ENCODE measurements around the gene AUTS2. TPM values are rescaled to one million over a fixed set of nuclear protein-coding genes. Genes with fewer than 3 reads are reported as not detected.

The AUTS2 gene
- total and polyA plus RNA-seq, 10 of the 15 experiments (the other 5 are each of a cell fraction or from before 2014, with no cell fraction given) = 6.4 to 55.6 (median 21.6) TPM

DNA sequence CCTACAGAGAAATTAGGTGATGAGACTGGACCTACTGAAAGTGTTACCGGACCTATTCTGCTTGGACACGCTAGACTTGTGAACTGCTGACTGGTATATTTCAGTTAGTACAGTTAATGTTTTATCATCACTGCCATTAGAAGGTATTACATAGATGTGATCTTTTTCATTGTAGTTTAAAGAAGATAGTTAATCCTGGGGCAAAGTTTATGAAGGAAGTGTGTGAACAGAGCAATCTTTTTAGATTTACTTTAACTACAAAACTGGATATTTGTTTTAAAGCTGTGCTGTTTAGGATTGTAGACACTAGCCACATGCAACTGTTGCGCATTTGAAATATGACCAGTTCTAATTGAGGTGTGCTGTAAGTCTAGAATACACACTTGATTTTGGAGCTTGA is 446.7 kb downstream of the AUTS2 start:
- Histone ChIP-seq H3K27ac (ENCODE audit: control insufficient read depth, insufficient read depth) (no peak overlapping the region), H3K9ac (ENCODE audit: control insufficient read depth, insufficient read depth, low read length) (no peak overlapping the region), H3K79me2 (ENCODE audit: control insufficient read depth, insufficient read depth, low read length) (no peaks in the 10 kb centered on the region), H3K36me3 (ENCODE audit: control insufficient read depth in 2 of 2, insufficient read depth in 2 of 2, low read length in 1 of 2) (no peaks in the 10 kb centered on the region), H4K20me1 (ENCODE audit: control insufficient read depth, insufficient read depth) (no peaks in the 10 kb centered on the region), H3K4me2 (ENCODE audit: control insufficient read depth, insufficient read depth) (no peak overlapping the region), H3K4me1 (ENCODE audit: control insufficient read depth, insufficient read depth, low read length) (no peaks in the 10 kb centered on the region), H2AFZ (ENCODE audit: control insufficient read depth, low read depth, low read length) (no peak overlapping the region), H3K4me3 (no peak overlapping the region), H3K9me3 (replicated peaks; ENCODE audit: control insufficient read depth, insufficient read depth, low read length) (no peaks in the 10 kb centered on the region), H3K27me3 (replicated peaks in 1 of 2; ENCODE audit: control insufficient read depth in 2 of 2, insufficient read depth in 2 of 2, low read length in 1 of 2) (no peaks in the 10 kb centered on the region)
- intact Hi-C loops (cut with micrococcal nuclease; ENCODE audit: unreplicated experiment) (loop anchor here (5.0 to 10.0 kb wide), 3 partner anchors 117 to 652 kb away; no protein-coding TSS in a partner anchor), in situ Hi-C loops (cut with MboI) (no loop called here)
- ATAC-seq (no peak), DNase-seq (ENCODE audit: low read depth, low spot score) (no peak), FAIRE-seq (no peak)
- TF ChIP-seq CBFB (IDR thresholded peaks at IDR 0.05; ENCODE audit: low read depth) = no peak
- TF ChIP-seq CREM (IDR thresholded peaks at IDR 0.05; ENCODE audit: low read depth) = no peak
- no peak for TF ChIP-seq NFIC (IDR thresholded peaks at IDR 0.05; ENCODE audit: low read depth, low read length)
- no peak for TF ChIP-seq NRF1 (conservative IDR thresholded peaks at IDR 0.05; ENCODE audit: low read depth, low read length)
- TF ChIP-seq MXI1 (IDR thresholded peaks at IDR 0.05; ENCODE audit: low read depth, low read length) = no peak
- TF ChIP-seq SIN3A (IDR thresholded peaks at IDR 0.05; ENCODE audit: low read depth, low read length) = no peak
- TF ChIP-seq POU2F2 (IDR thresholded peaks at IDR 0.05; ENCODE audit: borderline replicate concordance, low read depth, low read length) = no peak
- no peak for TF ChIP-seq SIX5 (IDR thresholded peaks at IDR 0.05; ENCODE audit: low read depth, low read length, severe bottlenecking)
- TF ChIP-seq BRCA1 (IDR thresholded peaks at IDR 0.05; ENCODE audit: low read depth, low read length) = no peak
- TF ChIP-seq, protein P1, sequence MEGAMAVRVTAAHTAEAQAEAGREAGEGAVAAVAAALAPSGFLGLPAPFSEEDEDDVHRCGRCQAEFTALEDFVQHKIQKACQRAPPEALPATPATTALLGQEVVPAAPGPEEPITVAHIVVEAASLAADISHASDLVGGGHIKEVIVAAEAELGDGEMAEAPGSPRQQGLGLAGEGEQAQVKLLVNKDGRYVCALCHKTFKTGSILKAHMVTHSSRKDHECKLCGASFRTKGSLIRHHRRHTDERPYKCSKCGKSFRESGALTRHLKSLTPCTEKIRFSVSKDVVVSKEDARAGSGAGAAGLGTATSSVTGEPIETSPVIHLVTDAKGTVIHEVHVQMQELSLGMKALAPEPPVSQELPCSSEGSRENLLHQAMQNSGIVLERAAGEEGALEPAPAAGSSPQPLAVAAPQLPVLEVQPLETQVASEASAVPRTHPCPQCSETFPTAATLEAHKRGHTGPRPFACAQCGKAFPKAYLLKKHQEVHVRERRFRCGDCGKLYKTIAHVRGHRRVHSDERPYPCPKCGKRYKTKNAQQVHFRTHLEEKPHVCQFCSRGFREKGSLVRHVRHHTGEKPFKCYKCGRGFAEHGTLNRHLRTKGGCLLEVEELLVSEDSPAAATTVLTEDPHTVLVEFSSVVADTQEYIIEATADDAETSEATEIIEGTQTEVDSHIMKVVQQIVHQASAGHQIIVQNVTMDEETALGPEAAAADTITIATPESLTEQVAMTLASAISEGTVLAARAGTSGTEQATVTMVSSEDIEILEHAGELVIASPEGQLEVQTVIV (IDR thresholded peaks at IDR 0.05; ENCODE audit: borderline replicate concordance, partially characterized antibody) = no peak
- TF ChIP-seq, protein P2, sequence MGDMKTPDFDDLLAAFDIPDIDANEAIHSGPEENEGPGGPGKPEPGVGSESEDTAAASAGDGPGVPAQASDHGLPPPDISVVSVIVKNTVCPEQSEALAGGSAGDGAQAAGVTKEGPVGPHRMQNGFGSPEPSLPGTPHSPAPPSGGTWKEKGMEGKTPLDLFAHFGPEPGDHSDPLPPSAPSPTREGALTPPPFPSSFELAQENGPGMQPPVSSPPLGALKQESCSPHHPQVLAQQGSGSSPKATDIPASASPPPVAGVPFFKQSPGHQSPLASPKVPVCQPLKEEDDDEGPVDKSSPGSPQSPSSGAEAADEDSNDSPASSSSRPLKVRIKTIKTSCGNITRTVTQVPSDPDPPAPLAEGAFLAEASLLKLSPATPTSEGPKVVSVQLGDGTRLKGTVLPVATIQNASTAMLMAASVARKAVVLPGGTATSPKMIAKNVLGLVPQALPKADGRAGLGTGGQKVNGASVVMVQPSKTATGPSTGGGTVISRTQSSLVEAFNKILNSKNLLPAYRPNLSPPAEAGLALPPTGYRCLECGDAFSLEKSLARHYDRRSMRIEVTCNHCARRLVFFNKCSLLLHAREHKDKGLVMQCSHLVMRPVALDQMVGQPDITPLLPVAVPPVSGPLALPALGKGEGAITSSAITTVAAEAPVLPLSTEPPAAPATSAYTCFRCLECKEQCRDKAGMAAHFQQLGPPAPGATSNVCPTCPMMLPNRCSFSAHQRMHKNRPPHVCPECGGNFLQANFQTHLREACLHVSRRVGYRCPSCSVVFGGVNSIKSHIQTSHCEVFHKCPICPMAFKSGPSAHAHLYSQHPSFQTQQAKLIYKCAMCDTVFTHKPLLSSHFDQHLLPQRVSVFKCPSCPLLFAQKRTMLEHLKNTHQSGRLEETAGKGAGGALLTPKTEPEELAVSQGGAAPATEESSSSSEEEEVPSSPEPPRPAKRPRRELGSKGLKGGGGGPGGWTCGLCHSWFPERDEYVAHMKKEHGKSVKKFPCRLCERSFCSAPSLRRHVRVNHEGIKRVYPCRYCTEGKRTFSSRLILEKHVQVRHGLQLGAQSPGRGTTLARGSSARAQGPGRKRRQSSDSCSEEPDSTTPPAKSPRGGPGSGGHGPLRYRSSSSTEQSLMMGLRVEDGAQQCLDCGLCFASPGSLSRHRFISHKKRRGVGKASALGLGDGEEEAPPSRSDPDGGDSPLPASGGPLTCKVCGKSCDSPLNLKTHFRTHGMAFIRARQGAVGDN (IDR thresholded peaks at IDR 0.05) = no peak
- no peak for TF ChIP-seq NFXL1 (IDR thresholded peaks at IDR 0.05; ENCODE audit: borderline replicate concordance)
- no peak for TF ChIP-seq IKZF1 (conservative IDR thresholded peaks at IDR 0.05)
- TF ChIP-seq, protein P3, sequence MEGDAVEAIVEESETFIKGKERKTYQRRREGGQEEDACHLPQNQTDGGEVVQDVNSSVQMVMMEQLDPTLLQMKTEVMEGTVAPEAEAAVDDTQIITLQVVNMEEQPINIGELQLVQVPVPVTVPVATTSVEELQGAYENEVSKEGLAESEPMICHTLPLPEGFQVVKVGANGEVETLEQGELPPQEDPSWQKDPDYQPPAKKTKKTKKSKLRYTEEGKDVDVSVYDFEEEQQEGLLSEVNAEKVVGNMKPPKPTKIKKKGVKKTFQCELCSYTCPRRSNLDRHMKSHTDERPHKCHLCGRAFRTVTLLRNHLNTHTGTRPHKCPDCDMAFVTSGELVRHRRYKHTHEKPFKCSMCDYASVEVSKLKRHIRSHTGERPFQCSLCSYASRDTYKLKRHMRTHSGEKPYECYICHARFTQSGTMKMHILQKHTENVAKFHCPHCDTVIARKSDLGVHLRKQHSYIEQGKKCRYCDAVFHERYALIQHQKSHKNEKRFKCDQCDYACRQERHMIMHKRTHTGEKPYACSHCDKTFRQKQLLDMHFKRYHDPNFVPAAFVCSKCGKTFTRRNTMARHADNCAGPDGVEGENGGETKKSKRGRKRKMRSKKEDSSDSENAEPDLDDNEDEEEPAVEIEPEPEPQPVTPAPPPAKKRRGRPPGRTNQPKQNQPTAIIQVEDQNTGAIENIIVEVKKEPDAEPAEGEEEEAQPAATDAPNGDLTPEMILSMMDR (IDR thresholded peaks at IDR 0.05 in 2 of 3, conservative IDR thresholded peaks at IDR 0.05 in 1 of 3; ENCODE audit: control insufficient read depth in 2 of 3, extremely low read depth in 1 of 3, insufficient read depth in 1 of 3, low read depth in 3 of 3, low read length in 3 of 3) = no peak
- no peak for TF ChIP-seq ZNF622 (IDR thresholded peaks at IDR 0.05)
- TF ChIP-seq FOXM1 (IDR thresholded peaks at IDR 0.05; ENCODE audit: low read depth, low read length) = no peak
- RAD21 ChIA-PET (ENCODE audit: unreplicated experiment) = interaction anchor here (0.6 to 1.1 kb wide), 3 partner anchors 32 to 214 kb away, joined by 3 read pairs; no protein-coding TSS in a partner anchor
- WGBS (ENCODE audit: insufficient coverage, insufficient replicate concordance, low lambda C conversion rate, missing lambda C conversion rate) = 77% methylated on average over 3 of the region's 3 CpGs
- CTCF ChIA-PET = interaction anchor here (0.6 to 1.1 kb wide), 2 partner anchors 8 to 125 kb away, joined by 3 read pairs; no protein-coding TSS in a partner anchor
- SMC1A ChIA-PET (ENCODE audit: uncharacterized antibody, unreplicated experiment) = interaction anchor here (1.0 to 1.4 kb wide), 3 partner anchors 15 to 443 kb away, joined by 3 to 4 read pairs (median 3); no protein-coding TSS in a partner anchor
- no TSS peak for BruUV-seq (replicated peaks)
- POLR2A ChIA-PET = interaction anchor here (0.6 kb wide), 1 partner anchor 81 kb away, joined by 4 read pairs; no protein-coding TSS in a partner anchor

Data from GM12878 (cell line).